Cardiac fibroblast (primary cell): Measurements from ENCODE around the gene PGGHG.

Source experiments
- DNase-seq, 2 donors: peaks; one replicate each; pipeline versions ENCODE4 v3.0.0 to v3.0.0-alpha.2; 2010; ENCODE audit warnings: low read depth in 2 of 2
- H3K4me3 ChIP-seq, 2 donors: replicated peaks in 1 of 2; 1 replicate in 1 of 2; 2 replicates in 1 of 2; pipeline ENCODE4 v1.5.1; 2011; ENCODE audit warnings: low read depth in 2 of 2, low read length in 2 of 2, mild to moderate bottlenecking in 2 of 2, moderate library complexity in 1 of 2
- CTCF ChIP-seq: IDR thresholded peaks from one replicate; pipeline ENCODE4 v1.5.1; 2011; ENCODE audit warnings: low read depth, mild to moderate bottlenecking, low read length, inconsistent platforms

Gene PGGHG

DNA sequence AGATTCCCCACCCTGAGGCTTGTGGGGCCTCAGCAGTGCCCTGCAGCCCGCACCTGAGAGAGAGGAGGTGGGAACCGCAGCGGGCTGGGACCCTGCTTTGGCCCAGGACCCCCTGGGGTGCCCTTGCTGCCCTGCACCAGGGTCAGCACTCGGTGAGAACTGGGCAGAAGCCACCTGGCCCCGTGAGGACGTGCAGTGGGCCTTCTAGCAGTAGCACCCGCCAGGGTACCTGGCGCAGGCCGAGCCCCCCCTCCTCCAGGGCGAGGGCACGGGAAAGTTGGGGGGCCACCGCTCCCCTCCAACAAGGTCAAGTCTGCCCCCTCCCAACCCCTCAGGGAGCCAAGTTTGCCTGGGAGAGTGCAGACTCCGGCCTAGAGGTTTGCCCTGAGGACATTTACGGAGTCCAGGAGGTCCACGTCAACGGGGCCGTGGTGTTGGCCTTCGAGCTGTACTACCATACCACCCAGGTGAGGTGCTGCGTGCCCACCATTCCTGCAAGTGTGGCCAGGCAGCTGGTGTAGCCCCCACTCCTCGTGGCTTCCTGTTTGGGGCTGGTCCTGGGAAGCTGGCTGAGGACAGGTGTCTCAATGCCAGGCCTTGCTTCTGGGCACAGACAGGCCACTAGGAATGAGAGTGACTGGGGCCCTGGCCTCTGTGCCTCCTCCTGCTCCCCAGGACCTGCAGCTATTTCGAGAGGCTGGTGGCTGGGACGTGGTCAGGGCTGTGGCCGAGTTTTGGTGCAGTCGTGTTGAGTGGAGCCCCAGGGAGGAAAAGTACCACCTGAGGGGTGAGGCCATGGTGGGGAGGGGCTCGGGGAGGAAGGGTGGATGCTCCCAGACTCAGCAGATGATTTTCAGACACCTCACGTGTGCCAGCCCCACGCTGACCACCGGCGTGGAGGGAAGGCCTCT is 3.5 kb downstream of the PGGHG start:
- no peak for DNase-seq
- no peak for TF ChIP-seq CTCF
- H3K4me3 ChIP-seq = no peak overlapping the region

GRCh38 chr11:293271-293851 is 4.4 kb downstream of the PGGHG start:
- TF ChIP-seq CTCF = no peak
- H3K4me3 ChIP-seq = no peak overlapping the region
- no peak for DNase-seq

GRCh38 chr11:293852-294661 is 5.1 kb downstream of the PGGHG start:
- no peak for DNase-seq
- no peak for TF ChIP-seq CTCF
- H3K4me3 ChIP-seq = no peak overlapping the region

- no peak for DNase-seq
- H3K4me3 ChIP-seq = no peak overlapping the region
- TF ChIP-seq CTCF = no peak
Observed at GRCh38 chr11:294780-295179, 5.9 kb downstream of the PGGHG start.

DNA sequence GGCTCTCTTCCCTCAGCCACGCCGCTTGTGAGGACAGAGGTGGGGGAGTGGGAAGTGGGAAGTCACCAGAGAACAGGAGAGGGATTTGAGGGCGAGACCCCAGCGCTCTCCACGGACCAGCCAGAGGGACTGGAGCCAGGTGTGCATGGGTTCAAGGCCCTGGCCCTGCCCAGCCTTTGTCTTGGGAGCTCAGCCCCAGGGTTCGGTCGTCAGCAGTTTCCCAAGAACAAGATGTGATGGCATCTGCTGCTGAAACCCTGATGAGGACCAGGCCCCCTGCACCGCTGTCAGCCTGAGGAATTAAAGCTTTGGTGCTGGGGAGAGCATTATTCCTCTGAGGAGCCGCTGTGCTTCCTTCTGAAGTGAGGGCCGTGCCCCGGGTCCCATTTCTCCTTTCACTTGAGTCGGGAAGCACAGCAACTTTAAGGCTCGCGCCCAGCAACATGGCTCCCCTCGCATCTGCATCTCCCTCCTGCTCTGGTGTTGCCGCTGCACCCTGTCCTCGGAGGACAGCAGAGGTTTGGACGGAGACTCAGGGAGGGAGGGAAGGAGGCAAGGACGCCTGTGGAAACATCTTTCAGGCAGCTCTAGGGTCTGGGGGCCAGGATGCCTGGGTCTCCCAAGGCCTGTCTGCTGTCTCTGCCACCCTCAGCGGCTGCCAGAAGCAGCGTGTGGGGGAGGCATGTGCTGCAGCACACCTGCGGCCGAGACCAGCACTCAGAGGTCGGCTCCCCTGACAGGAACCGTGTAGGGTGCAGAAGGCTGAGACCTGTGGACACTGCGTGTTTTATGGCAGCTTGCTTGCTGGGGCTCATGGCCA is 6.6 kb downstream of the PGGHG start:
- TF ChIP-seq CTCF = no peak
- no peak overlapping the region for H3K4me3 ChIP-seq
- DNase-seq = no peak
